Activated CD4-positive, alpha-beta T cell treated with anti-CD3 and anti-CD28 coated beads, Interleukin-2, amount 10 ng/mL, durations not matched to agents 7 days and 5 days (primary cell): ENCODE data around the gene NSUN5. TPM values are rescaled to one million over a fixed set of nuclear protein-coding genes. Genes with fewer than 3 reads are reported as not detected.

ENCODE experiments used
- total RNA-seq, 2 experiments: library from RNA; stranded (reverse); gene quantifications; one replicate each; pipeline ENCODE4 v1.2.3, GENCODE V29; 2021

NSUN5 gene
- total RNA-seq, 2 experiments from 2014 or later: 50.9 to 63.2 TPM

Other genes with a start within 250 kb of the NSUN5 start
- gene SPDYE9, start 222.8 kb downstream of the NSUN5 start, total RNA-seq: not detected
- not detected for gene TRIM50, start 19.3 kb upstream of the NSUN5 start, total RNA-seq
- gene FKBP6, start 19.3 kb upstream of the NSUN5 start, total RNA-seq: not detected
- not detected for gene FZD9, start 125.0 kb upstream of the NSUN5 start, total RNA-seq
- 100 to 1,000 TPM in 1 of 2 experiments, 10 to 100 TPM in 1; 96.5 to 103 TPM for gene BAZ1B, start 213.5 kb upstream of the NSUN5 start, total RNA-seq
- gene BCL7B, start 248.9 kb upstream of the NSUN5 start, total RNA-seq: 10 to 100 TPM; 69.7 to 93.0 TPM